ENCODE results near the gene UAP1L1. TPM values are rescaled to one million over a fixed set of nuclear protein-coding genes. Genes with fewer than 3 reads are reported as not detected.

Gene UAP1L1
- total and polyA plus RNA-seq, 9 of the 15 experiments (the other 6 are each of a cell fraction or from before 2014, with no cell fraction given), result 0.20 to 8.6 (median 3.7) TPM

DNA sequence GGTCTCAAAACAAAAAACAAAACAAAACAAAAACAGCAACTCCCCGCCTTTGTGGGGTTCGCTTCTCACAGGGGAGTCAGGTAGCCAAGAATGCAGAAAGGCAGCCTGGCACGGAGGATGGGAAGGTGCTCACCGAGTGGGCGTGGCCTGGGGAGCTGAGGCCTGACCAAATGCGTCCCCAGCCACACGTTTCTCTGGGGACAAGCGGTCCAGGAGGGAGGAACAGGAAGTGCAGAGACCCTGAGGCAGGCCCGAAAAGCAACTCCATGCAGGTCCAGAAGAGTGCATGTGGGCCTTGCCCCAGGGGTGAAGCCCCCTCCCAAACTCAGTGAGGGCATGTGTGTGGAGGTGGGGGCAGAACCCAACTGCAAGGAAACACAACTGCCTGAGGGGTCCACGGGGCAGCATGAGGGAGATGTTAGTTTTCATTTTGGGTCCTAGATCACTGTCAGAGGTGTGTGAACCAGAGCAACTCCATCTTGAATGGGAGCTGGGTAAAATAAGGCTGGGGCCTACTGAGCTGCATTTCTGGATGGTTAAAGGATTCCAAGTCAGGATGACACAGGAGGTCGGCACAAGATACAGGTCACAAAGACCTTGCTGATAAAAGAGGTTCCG lies 2.6 kb upstream of the UAP1L1 start (continued):
- TF ChIP-seq JUND (IDR thresholded peaks at IDR 0.05; ENCODE audit: borderline replicate concordance, low read depth, low read length) (no peak), JUND (tag; IDR thresholded peaks at IDR 0.05; ENCODE audit: borderline replicate concordance, low read depth, low read length) (peak; percentile 80; the same call in 1 of the 3 replicates), ZNF785 (CRISPR knock-in tag; IDR thresholded peaks at IDR 0.05) (peak; percentile 90), ZNF239 (CRISPR knock-in tag; IDR thresholded peaks at IDR 0.05) (peak; percentile 96), ZNF507 (tag; conservative IDR thresholded peaks at IDR 0.05) (peak; percentile 85), PURB (CRISPR knock-in tag; IDR thresholded peaks at IDR 0.05; ENCODE audit: low read depth) (no peak)
- TF ChIP-seq, protein P1, sequence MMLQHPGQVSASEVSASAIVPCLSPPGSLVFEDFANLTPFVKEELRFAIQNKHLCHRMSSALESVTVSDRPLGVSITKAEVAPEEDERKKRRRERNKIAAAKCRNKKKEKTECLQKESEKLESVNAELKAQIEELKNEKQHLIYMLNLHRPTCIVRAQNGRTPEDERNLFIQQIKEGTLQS (IDR thresholded peaks at IDR 0.05), result no peak
- TF ChIP-seq, protein P1 (CRISPR knock-in tag; conservative IDR thresholded peaks at IDR 0.05), result no peak
- TF ChIP-seq, protein P2, sequence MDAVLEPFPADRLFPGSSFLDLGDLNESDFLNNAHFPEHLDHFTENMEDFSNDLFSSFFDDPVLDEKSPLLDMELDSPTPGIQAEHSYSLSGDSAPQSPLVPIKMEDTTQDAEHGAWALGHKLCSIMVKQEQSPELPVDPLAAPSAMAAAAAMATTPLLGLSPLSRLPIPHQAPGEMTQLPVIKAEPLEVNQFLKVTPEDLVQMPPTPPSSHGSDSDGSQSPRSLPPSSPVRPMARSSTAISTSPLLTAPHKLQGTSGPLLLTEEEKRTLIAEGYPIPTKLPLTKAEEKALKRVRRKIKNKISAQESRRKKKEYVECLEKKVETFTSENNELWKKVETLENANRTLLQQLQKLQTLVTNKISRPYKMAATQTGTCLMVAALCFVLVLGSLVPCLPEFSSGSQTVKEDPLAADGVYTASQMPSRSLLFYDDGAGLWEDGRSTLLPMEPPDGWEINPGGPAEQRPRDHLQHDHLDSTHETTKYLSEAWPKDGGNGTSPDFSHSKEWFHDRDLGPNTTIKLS (IDR thresholded peaks at IDR 0.05; ENCODE audit: borderline replicate concordance, low read depth), result no peak
- TF ChIP-seq, protein P3, sequence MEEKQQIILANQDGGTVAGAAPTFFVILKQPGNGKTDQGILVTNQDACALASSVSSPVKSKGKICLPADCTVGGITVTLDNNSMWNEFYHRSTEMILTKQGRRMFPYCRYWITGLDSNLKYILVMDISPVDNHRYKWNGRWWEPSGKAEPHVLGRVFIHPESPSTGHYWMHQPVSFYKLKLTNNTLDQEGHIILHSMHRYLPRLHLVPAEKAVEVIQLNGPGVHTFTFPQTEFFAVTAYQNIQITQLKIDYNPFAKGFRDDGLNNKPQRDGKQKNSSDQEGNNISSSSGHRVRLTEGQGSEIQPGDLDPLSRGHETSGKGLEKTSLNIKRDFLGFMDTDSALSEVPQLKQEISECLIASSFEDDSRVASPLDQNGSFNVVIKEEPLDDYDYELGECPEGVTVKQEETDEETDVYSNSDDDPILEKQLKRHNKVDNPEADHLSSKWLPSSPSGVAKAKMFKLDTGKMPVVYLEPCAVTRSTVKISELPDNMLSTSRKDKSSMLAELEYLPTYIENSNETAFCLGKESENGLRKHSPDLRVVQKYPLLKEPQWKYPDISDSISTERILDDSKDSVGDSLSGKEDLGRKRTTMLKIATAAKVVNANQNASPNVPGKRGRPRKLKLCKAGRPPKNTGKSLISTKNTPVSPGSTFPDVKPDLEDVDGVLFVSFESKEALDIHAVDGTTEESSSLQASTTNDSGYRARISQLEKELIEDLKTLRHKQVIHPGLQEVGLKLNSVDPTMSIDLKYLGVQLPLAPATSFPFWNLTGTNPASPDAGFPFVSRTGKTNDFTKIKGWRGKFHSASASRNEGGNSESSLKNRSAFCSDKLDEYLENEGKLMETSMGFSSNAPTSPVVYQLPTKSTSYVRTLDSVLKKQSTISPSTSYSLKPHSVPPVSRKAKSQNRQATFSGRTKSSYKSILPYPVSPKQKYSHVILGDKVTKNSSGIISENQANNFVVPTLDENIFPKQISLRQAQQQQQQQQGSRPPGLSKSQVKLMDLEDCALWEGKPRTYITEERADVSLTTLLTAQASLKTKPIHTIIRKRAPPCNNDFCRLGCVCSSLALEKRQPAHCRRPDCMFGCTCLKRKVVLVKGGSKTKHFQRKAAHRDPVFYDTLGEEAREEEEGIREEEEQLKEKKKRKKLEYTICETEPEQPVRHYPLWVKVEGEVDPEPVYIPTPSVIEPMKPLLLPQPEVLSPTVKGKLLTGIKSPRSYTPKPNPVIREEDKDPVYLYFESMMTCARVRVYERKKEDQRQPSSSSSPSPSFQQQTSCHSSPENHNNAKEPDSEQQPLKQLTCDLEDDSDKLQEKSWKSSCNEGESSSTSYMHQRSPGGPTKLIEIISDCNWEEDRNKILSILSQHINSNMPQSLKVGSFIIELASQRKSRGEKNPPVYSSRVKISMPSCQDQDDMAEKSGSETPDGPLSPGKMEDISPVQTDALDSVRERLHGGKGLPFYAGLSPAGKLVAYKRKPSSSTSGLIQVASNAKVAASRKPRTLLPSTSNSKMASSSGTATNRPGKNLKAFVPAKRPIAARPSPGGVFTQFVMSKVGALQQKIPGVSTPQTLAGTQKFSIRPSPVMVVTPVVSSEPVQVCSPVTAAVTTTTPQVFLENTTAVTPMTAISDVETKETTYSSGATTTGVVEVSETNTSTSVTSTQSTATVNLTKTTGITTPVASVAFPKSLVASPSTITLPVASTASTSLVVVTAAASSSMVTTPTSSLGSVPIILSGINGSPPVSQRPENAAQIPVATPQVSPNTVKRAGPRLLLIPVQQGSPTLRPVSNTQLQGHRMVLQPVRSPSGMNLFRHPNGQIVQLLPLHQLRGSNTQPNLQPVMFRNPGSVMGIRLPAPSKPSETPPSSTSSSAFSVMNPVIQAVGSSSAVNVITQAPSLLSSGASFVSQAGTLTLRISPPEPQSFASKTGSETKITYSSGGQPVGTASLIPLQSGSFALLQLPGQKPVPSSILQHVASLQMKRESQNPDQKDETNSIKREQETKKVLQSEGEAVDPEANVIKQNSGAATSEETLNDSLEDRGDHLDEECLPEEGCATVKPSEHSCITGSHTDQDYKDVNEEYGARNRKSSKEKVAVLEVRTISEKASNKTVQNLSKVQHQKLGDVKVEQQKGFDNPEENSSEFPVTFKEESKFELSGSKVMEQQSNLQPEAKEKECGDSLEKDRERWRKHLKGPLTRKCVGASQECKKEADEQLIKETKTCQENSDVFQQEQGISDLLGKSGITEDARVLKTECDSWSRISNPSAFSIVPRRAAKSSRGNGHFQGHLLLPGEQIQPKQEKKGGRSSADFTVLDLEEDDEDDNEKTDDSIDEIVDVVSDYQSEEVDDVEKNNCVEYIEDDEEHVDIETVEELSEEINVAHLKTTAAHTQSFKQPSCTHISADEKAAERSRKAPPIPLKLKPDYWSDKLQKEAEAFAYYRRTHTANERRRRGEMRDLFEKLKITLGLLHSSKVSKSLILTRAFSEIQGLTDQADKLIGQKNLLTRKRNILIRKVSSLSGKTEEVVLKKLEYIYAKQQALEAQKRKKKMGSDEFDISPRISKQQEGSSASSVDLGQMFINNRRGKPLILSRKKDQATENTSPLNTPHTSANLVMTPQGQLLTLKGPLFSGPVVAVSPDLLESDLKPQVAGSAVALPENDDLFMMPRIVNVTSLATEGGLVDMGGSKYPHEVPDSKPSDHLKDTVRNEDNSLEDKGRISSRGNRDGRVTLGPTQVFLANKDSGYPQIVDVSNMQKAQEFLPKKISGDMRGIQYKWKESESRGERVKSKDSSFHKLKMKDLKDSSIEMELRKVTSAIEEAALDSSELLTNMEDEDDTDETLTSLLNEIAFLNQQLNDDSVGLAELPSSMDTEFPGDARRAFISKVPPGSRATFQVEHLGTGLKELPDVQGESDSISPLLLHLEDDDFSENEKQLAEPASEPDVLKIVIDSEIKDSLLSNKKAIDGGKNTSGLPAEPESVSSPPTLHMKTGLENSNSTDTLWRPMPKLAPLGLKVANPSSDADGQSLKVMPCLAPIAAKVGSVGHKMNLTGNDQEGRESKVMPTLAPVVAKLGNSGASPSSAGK (IDR thresholded peaks at IDR 0.05), result no peak
- TF ChIP-seq, protein P4, sequence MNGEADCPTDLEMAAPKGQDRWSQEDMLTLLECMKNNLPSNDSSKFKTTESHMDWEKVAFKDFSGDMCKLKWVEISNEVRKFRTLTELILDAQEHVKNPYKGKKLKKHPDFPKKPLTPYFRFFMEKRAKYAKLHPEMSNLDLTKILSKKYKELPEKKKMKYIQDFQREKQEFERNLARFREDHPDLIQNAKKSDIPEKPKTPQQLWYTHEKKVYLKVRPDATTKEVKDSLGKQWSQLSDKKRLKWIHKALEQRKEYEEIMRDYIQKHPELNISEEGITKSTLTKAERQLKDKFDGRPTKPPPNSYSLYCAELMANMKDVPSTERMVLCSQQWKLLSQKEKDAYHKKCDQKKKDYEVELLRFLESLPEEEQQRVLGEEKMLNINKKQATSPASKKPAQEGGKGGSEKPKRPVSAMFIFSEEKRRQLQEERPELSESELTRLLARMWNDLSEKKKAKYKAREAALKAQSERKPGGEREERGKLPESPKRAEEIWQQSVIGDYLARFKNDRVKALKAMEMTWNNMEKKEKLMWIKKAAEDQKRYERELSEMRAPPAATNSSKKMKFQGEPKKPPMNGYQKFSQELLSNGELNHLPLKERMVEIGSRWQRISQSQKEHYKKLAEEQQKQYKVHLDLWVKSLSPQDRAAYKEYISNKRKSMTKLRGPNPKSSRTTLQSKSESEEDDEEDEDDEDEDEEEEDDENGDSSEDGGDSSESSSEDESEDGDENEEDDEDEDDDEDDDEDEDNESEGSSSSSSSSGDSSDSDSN (IDR thresholded peaks at IDR 0.05; ENCODE audit: borderline replicate concordance in 1 of 2, low read depth in 2 of 2, low read length in 2 of 2), result no peak

Data from K562 (cell line).